Naive B cell (primary cell): ENCODE results near the gene SERPINA5. TPM values are rescaled to one million over a fixed set of nuclear protein-coding genes. Genes with fewer than 3 reads are reported as not detected.
"Not testable (repeated sequence)": the region's sequence is repeated elsewhere in the genome, so short reads cannot be mapped to it uniquely, and the experiment has no call there.

Experiments
- ATAC-seq, 2 donors: fragments of 150-1000 bp; cut with Tn5 transposase; 2 replicates each; pipeline ENCODE4 v1.10.0; 2021; ENCODE audit warnings: low read depth in 2 of 2, mild to moderate bottlenecking in 2 of 2, moderate library complexity in 2 of 2
- DNase-seq: peaks from one replicate; pipeline ENCODE4 v3.0.0; 2022
- H3K27ac Mint-ChIP-seq, 6 donors: one replicate each; pipeline ENCODE4 v1.8.0; 2020 to 2022; ENCODE audit warnings: mild to moderate bottlenecking in 6 of 6, mixed read lengths in 6 of 6, moderate library complexity in 5 of 6, inconsistent platforms in 2 of 6
- H3K27me3 Mint-ChIP-seq, 3 donors: one replicate each; pipeline ENCODE4 v1.8.0; 2021 to 2022; ENCODE audit warnings: mixed read lengths in 3 of 3, mild to moderate bottlenecking in 1 of 3
- H3K36me3 Mint-ChIP-seq, 2 donors: one replicate each; pipeline ENCODE4 v1.8.0; 2020 to 2022; ENCODE audit warnings: mixed read lengths in 2 of 2, inconsistent platforms in 1 of 2, mild to moderate bottlenecking in 1 of 2
- H3K4me1 Mint-ChIP-seq, 3 donors: one replicate each; pipeline ENCODE4 v1.8.0; 2020 to 2022; ENCODE audit warnings: mixed read lengths in 3 of 3, inconsistent platforms in 1 of 3, mild to moderate bottlenecking in 1 of 3, moderate library complexity in 1 of 3
- H3K4me3 Mint-ChIP-seq, 8 donors: one replicate each; pipeline ENCODE4 v1.8.0; 2020 to 2022; ENCODE audit warnings: mild to moderate bottlenecking in 8 of 8, mixed read lengths in 8 of 8, moderate library complexity in 8 of 8, inconsistent platforms in 2 of 8
- H3K9me3 Mint-ChIP-seq, 7 donors: one replicate each; pipeline ENCODE4 v1.8.0; 2020 to 2022; ENCODE audit warnings: mixed read lengths in 7 of 7, mild to moderate bottlenecking in 5 of 7, inconsistent platforms in 2 of 7, moderate library complexity in 1 of 7
- polyA plus RNA-seq, 6 donors: library from polyadenylated mRNA; unstranded; fragments of 300-500 nt; fragmentation: Illumina TruSeq; gene quantifications; one replicate each; pipeline ENCODE4 v1.2.3, GENCODE V29; 2021; ENCODE audit warnings: low read depth in 6 of 6

SERPINA5 gene
- polyA plus RNA-seq, 6 donors from 2014 or later: not detected

DNA sequence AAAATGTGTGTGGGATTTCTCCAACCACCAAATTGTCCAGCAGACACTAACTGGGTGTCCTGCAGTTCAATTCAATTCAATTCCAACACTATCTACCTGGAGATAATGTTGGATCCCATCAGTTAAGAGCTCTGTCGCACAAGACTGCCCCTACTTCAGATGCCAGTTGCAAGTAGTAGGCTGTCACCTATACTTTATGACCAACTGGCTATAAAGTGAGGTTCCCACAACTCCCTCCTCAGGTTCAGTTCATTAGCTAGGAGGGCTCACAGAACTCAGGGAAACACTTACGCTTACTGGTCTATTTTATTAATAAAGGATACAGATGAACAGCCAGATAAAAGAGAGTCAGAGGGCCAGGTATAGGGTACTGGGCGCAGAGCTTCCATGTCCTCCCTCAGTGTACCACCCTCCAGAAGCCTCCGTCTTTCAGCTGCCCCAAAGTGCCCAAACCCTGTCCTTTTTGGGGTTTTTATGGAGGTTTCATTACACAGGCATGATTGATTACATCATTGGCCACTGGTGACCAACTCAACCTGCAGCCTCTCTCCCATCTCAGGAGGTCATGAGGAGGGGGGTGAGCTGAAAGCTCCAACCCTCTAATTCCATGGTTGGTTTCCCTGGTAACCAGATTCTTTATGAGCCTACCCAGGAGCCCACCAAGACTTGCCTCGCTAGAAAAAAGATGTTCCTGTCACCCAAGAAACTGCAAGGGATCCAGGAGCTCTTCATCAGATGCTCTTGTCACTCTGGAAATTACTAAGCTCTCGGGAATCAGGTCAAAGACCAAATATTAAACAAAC, 7.5 kb upstream of the SERPINA5 start:
- no peaks in the 10 kb centered on the region for H3K36me3 Mint-ChIP-seq
- no peaks in the 10 kb centered on the region for H3K4me1 Mint-ChIP-seq
- peaks cover 0 to 4% (median 0%) of the 10 kb centered on the region in 7 donors for H3K9me3 Mint-ChIP-seq
- DNase-seq (no peak), ATAC-seq (no peak)
- H3K27ac Mint-ChIP-seq: peak overlapping the region in 1 of 6 donors; percentile 45
- H3K27me3 Mint-ChIP-seq: no peaks in the 10 kb centered on the region
- no peak overlapping the region for H3K4me3 Mint-ChIP-seq

DNA sequence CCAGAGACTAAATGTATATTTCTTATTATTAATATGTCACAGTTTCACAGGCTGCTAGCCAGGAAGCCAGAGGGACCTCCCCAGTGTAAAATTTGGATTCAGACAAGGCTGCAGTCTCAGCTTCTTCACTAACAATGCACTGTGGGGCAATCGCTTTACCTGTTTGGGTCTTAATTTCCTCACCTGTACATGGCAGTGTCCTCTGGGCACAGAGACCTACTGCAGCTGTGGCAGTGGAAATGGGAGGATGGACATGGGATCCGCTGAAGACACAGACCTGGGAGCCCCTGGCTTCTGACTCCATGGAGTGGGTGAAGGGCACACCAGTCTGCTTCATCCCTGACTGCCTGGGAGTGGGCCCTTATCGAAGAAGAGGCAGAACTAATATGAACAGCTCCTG, 6.9 kb upstream of the SERPINA5 start:
- peaks cover 0 to 11% (median 0%) of the 10 kb centered on the region in 7 donors for H3K9me3 Mint-ChIP-seq
- no peak overlapping the region for H3K4me3 Mint-ChIP-seq
- no peaks in the 10 kb centered on the region for H3K4me1 Mint-ChIP-seq
- H3K36me3 Mint-ChIP-seq: no peaks in the 10 kb centered on the region
- ATAC-seq: no peak
- no peaks in the 10 kb centered on the region for H3K27me3 Mint-ChIP-seq
- H3K27ac Mint-ChIP-seq: peak overlapping the region in 1 of 6 donors; percentile 12
- DNase-seq: no peak

DNA sequence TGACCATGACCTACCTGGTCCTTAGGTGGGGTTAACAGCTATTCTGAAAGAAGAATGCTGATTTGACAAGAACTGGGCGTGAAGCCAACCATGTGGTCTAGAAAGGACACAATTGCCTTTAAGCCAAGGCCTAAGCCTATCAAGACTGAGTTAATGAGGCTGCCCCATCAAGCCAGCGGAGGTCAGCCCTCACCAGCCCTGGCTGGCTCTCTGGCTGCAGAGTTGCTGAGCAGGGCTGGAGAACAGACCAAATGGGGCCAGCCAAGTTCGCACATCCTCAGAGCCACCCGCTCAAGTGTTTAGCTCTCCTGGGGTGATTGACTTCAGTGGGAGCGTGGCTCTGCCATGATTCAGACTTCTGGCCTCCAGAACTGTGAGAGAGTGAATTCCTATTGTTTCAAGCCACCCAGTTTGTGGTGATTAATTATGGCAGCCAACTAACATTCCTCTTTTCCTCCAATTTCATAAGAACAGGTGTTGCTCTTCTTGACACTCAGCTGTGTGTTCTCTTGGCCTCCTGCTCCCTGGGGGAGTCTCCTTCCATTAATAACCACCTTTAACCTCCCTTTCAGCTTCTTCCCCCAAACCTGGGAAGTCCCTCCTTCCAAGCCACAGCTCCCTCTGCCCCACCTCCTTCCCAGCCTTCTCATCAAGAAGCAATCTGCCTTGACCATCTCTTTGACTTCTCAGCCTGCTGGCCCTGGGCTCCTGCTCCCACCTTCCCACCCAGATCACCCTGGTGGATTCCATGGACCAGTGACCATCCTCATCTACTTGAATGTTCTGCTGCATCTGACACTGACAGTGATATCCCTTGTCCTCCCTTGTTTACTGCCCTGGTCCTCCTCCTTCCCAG, 5.3 kb upstream of the SERPINA5 start:
- Mint-ChIP-seq H3K36me3 (no peaks in the 10 kb centered on the region), H3K9me3 (peaks cover 0 to 13% (median 0%) of the 10 kb centered on the region in 7 donors), H3K4me3 (no peak overlapping the region), H3K4me1 (no peaks in the 10 kb centered on the region), H3K27ac (no peak overlapping the region), H3K27me3 (no peaks in the 10 kb centered on the region)
- no peak for ATAC-seq
- no peak for DNase-seq

DNA sequence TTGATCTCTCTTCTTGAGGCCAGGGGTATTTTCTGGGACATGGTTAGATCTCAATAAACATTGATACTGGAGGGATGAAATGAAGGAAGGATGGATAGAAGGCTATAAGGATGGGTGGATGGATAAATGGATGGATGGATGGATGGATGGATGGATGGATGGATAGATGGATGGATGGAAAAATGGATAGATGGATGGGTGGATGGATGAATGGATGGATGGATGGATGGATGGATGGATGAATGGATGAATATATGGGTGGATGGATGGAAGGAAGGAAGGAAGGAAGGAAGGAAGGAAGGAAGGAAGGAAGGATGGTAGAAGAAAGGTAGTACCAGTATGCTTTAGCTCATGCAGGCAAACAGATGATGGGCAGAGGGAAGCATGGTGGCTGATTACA, 3.8 kb upstream of the SERPINA5 start:
- not testable (repeated sequence) for H3K36me3 Mint-ChIP-seq, ATAC-seq, H3K4me3 Mint-ChIP-seq, H3K4me1 Mint-ChIP-seq, H3K27ac Mint-ChIP-seq, H3K27me3 Mint-ChIP-seq, DNase-seq
- peaks cover 0 to 13% (median 0%) of the 10 kb centered on the region in 7 donors for H3K9me3 Mint-ChIP-seq

DNA sequence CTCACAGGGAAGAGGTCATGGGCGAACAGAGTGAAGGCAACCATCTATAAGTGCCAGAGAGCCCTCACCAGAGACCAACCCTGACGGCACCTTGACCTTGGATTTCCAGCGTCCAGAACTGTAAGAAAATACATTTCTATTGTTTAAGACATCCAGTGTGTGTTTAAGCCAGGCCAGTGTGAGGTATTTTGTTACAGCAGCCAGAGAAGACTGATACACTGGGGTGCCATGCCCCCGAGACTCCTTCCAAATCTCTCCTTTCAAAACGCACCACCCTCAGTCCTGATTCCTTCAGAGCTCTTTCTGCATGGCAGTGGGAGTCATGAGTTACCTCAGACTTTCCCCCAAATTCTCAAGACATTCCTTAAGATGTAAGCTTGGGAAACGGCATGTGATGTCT, 2.5 kb upstream of the SERPINA5 start:
- no peak for ATAC-seq
- Mint-ChIP-seq H3K27ac (no peak overlapping the region), H3K4me3 (no peak overlapping the region), H3K27me3 (peaks cover 0 to 11% (median 5%) of the 10 kb centered on the region in 3 donors), H3K9me3 (peaks cover 0 to 13% (median 0%) of the 10 kb centered on the region in 7 donors), H3K4me1 (no peaks in the 10 kb centered on the region), H3K36me3 (no peaks in the 10 kb centered on the region)
- DNase-seq: no peak

DNA sequence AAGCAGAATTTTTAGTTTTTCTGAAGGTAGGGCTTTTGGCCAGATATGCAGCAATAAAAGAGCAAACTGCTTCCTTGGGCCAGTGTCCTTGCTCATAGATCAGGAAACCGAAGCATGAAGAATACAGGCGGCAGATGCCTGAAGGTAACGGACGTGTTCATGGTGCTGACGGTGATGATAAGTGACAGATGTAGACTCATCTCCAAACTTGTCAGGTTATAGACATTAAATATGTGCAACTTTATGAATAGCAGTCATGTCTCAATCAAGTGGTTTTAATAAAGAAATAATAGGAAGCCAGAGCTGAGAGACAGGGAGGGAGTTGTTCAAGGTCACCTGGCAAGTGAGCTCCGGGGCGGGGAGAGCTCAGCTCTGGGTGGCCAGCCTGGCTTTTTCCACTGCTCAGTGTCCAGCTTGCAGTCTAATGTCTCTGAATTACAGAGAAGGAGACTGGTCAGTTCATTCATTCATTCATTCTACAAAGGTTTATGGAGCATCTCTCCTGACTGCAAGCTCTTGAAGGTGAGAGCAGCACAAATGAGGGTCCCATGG, 1.0 kb downstream of the SERPINA5 start:
- no peak for ATAC-seq
- no peak overlapping the region for H3K27ac Mint-ChIP-seq
- peaks cover 0 to 13% (median 0%) of the 10 kb centered on the region in 7 donors for H3K9me3 Mint-ChIP-seq
- H3K27me3 Mint-ChIP-seq: peaks cover 0 to 16% (median 5%) of the 10 kb centered on the region in 3 donors
- DNase-seq: no peak
- H3K36me3 Mint-ChIP-seq: no peaks in the 10 kb centered on the region
- H3K4me1 Mint-ChIP-seq: no peaks in the 10 kb centered on the region
- H3K4me3 Mint-ChIP-seq: no peak overlapping the region

DNA sequence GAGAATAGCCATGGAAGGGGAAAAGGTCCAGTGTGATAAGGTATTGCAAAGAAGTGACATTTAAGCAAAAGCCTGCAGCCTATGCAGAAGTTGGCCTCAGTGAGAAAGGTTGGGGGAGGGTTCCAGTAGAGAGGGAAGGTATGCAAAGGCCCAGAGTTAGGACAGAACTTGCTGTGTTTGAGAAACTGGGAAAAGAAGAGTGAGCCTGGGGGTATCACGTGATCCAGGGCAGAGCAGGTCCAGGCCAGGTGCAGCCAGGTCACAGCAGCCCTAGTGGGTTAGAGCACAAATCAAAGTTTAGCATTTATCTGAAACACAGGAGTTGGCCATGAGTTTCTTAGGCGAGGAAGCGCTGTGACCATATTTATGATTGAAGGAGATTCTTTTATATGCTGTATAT, 1.6 kb downstream of the SERPINA5 start:
- Mint-ChIP-seq H3K9me3 (peaks cover 0 to 13% (median 0%) of the 10 kb centered on the region in 7 donors), H3K27me3 (peaks cover 0 to 17% (median 5%) of the 10 kb centered on the region in 3 donors), H3K27ac (no peak overlapping the region), H3K4me3 (no peak overlapping the region), H3K36me3 (no peaks in the 10 kb centered on the region), H3K4me1 (no peaks in the 10 kb centered on the region)
- DNase-seq (no peak), ATAC-seq (no peak)

DNA sequence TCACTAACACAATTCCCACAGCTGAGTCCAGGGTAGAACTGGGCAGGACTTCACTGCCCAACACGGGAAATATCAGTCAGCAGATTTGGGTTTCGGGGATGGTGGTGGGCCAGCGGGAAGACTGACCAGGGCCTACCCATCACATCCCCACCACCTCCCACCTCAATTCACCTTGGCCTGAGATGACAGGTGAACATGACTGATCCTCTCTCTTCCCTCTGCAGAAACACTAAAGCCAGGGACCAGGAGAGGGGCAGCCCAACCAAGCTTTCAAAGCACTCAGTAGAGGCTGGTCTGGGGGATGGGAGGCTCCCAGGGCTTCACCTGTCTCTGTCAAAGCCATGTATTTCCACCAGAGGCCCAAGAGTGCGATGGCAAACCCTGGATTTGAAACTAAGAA, 2.3 kb downstream of the SERPINA5 start:
- no peak for DNase-seq
- H3K9me3 Mint-ChIP-seq: peaks cover 0 to 10% (median 0%) of the 10 kb centered on the region in 7 donors
- H3K4me3 Mint-ChIP-seq: no peak overlapping the region
- ATAC-seq: no peak
- no peak overlapping the region for H3K27ac Mint-ChIP-seq
- H3K36me3 Mint-ChIP-seq: no peaks in the 10 kb centered on the region
- H3K27me3 Mint-ChIP-seq: peaks cover 0 to 17% (median 5%) of the 10 kb centered on the region in 3 donors
- H3K4me1 Mint-ChIP-seq: no peaks in the 10 kb centered on the region

DNA sequence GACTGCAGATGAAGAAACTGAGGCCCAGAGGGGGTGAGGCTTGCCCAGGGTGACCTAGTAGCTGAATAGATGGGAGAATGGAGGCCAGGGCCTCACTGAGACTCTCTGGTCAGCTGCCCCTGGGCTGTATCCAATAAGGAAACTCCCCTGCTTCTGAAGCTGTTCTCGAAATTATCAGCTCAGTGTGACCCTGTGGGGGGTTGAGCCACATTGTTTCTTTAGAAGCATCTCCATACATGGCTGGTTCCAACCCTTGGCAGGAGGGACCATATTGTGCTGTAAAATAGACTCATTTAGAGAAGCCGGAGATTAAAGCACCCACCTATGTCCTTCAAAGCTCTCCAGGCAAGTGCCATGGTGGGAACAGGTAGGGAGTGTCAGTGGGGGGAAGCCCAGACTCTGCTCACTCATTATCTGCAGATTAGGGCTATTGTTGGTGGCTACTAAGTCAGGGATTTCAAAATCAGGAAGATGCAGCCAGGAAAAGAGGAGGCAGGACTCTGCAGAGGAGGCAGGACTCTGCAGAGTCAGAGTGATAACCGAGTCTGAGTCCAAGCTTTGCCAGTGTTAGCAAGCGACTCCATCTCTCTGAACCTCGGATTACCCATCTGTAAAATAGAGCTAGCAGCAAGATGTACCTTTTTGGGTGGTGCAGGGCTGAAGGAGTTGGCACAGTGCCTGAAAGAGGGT, 3.5 kb downstream of the SERPINA5 start:
- DNase-seq (no peak), ATAC-seq (no peak)
- H3K36me3 Mint-ChIP-seq: no peaks in the 10 kb centered on the region
- no peaks in the 10 kb centered on the region for H3K4me1 Mint-ChIP-seq
- peaks cover 0 to 2% (median 0%) of the 10 kb centered on the region in 7 donors for H3K9me3 Mint-ChIP-seq
- no peak overlapping the region for H3K27ac Mint-ChIP-seq
- no peak overlapping the region for H3K4me3 Mint-ChIP-seq
- peaks cover 0 to 17% (median 5%) of the 10 kb centered on the region in 3 donors for H3K27me3 Mint-ChIP-seq

DNA sequence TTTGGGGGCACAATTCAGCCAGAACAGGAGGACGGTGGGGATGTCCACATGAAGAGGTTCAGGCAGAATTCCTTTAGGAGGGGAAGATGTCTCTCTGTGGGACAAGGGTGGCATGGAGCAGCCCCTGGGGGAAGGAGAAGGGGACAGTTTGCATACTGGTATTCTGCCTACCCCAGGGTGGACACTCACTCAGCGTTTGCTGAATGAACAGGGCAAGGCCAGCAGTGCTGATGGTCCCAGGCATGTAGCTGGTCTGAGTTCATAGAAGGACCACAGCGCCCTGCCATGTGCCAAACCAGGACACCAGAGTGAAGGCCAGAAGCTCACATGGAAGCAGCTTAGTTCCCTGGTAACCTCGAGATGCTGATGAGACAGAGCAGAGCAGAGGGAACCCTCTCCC, 5.4 kb downstream of the SERPINA5 start:
- DNase-seq: no peak
- Mint-ChIP-seq H3K4me3 (no peak overlapping the region), H3K36me3 (peaks cover 0 to 11% of the 10 kb centered on the region in 2 donors), H3K4me1 (peaks cover 0 to 4% (median 0%) of the 10 kb centered on the region in 3 donors), H3K9me3 (peaks cover 0 to 11% (median 2%) of the 10 kb centered on the region in 7 donors), H3K27me3 (peaks cover 0 to 26% (median 9%) of the 10 kb centered on the region in 3 donors), H3K27ac (no peak overlapping the region)
- no peak for ATAC-seq

DNA sequence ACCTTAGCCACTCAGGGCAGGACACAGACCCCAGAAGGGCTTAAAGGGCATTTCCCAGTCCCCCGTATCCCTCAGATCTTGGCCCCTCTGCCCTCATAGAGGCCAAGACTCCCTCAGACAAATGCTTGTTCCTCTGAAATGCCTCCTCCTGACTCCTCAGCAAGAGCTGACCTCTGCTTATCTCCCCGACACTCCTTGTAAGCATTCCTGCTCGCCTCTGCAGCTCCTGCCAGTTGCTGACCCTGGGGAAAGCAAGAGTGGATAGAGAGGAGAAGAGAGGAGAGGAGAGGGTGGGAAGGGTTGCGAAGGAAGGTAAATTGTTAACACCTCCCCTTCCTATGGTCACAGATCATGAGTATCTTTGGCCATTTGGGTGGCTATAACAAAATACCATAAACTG, 7.1 kb downstream of the SERPINA5 start:
- no peak overlapping the region for H3K27ac Mint-ChIP-seq
- H3K36me3 Mint-ChIP-seq: peaks cover 0 to 11% of the 10 kb centered on the region in 2 donors
- H3K9me3 Mint-ChIP-seq: peaks cover 0 to 11% (median 2%) of the 10 kb centered on the region in 7 donors
- peaks cover 0 to 4% (median 0%) of the 10 kb centered on the region in 3 donors for H3K4me1 Mint-ChIP-seq
- ATAC-seq: no peak
- H3K4me3 Mint-ChIP-seq: no peak overlapping the region
- H3K27me3 Mint-ChIP-seq: peaks cover 0 to 15% (median 4%) of the 10 kb centered on the region in 3 donors
- DNase-seq: no peak

DNA sequence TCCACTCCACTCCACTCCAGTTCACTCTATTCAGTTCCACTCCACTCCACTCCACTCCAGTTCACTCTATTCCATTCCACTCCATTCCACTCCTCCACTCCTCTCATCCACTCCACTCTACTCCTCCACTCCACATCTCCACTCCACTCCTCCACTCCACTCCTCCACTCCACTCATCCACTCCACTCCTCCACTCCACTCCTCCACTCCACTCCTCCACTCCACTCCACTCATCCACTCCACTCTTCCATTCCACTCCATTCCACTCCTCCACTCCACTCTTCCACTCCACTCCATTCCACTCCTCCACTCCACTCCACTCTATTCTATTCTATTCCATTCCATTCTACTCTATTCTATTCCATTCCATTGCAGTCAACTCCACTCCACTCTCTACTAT, 9.8 kb downstream of the SERPINA5 start:
- no peak overlapping the region for H3K27ac Mint-ChIP-seq
- peaks cover 0 to 11% (median 4%) of the 10 kb centered on the region in 7 donors for H3K9me3 Mint-ChIP-seq
- H3K4me1 Mint-ChIP-seq: peaks cover 0 to 4% (median 0%) of the 10 kb centered on the region in 3 donors
- DNase-seq (no peak), ATAC-seq (no peak)
- no peak overlapping the region for H3K4me3 Mint-ChIP-seq
- H3K27me3 Mint-ChIP-seq: peaks cover 0 to 30% (median 8%) of the 10 kb centered on the region in 3 donors
- peaks cover 0 to 11% of the 10 kb centered on the region in 2 donors for H3K36me3 Mint-ChIP-seq

DNA sequence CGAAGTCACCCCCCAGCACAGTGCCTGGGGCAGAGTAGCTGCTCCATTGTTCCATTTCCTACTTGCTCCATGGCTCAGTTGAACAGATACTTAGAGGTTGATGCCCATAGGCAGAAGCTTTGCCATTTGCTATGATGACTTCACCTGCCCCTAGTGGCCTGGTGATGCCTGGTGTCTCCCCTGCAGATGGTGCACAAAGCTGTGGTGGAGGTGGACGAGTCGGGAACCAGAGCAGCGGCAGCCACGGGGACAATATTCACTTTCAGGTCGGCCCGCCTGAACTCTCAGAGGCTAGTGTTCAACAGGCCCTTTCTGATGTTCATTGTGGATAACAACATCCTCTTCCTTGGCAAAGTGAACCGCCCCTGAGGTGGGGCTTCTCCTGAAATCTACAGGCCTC, 10.6 kb downstream of the SERPINA5 start:
- no peak overlapping the region for H3K4me3 Mint-ChIP-seq
- H3K4me1 Mint-ChIP-seq: peaks cover 0 to 4% (median 0%) of the 10 kb centered on the region in 3 donors
- peaks cover 0 to 11% (median 4%) of the 10 kb centered on the region in 7 donors for H3K9me3 Mint-ChIP-seq
- peaks cover 0 to 11% of the 10 kb centered on the region in 2 donors for H3K36me3 Mint-ChIP-seq
- no peak overlapping the region for H3K27ac Mint-ChIP-seq
- DNase-seq (no peak), ATAC-seq (no peak)
- peaks cover 0 to 30% (median 8%) of the 10 kb centered on the region in 3 donors for H3K27me3 Mint-ChIP-seq
